IPS-18a (cell line): ENCODE data around the gene COL9A3.
A peak's percentile ranks its signal among the peaks of the same experiment; 100 is the strongest.

Experiments used
- H3K27ac ChIP-seq: one replicate; pipeline ENCODE4 v1.5.1; 2013; ENCODE audit warnings: low read length
- H3K27me3 ChIP-seq: one replicate; pipeline ENCODE4 v1.6.1; 2013; ENCODE audit warnings: mild to moderate bottlenecking, low read length; ENCODE audit not compliant: control insufficient read depth, insufficient read depth
- H3K36me3 ChIP-seq: one replicate; pipeline ENCODE4 v1.6.1; 2013; ENCODE audit warnings: low read depth, low read length; ENCODE audit not compliant: control insufficient read depth
- H3K4me1 ChIP-seq: one replicate; pipeline ENCODE4 v1.6.1; 2013; ENCODE audit warnings: low read depth, low read length; ENCODE audit not compliant: control insufficient read depth
- H3K4me3 ChIP-seq: one replicate; pipeline ENCODE4 v1.5.1; 2013; ENCODE audit warnings: low read length
- H3K9ac ChIP-seq: one replicate; pipeline ENCODE4 v1.6.1; 2013; ENCODE audit warnings: mild to moderate bottlenecking, low read length, moderate library complexity
- H3K9me3 ChIP-seq: one replicate; pipeline ENCODE4 v1.6.1; 2013; ENCODE audit warnings: low read depth, low read length; ENCODE audit not compliant: control insufficient read depth

COL9A3 gene

GRCh38 chr20:62816884-62817873, at the start of gene COL9A3:
TSS of gene COL9A3 (plus strand) at chr20:62817050. CDS start at chr20:62817065, 15 bp downstream.
- H3K36me3 ChIP-seq, result peaks cover 4% of the 10 kb centered on the region
- peaks cover 11% of the 10 kb centered on the region for H3K4me1 ChIP-seq
- H3K9ac ChIP-seq, result peak within 1 kb of the TSS; percentile 67
- peaks cover 24% of the 10 kb centered on the region for H3K27me3 ChIP-seq
- H3K9me3 ChIP-seq, result no peaks in the 10 kb centered on the region
- H3K27ac ChIP-seq, result no peak within 1 kb of the TSS
- peak within 1 kb of the TSS; percentile 74 for H3K4me3 ChIP-seq

DNA sequence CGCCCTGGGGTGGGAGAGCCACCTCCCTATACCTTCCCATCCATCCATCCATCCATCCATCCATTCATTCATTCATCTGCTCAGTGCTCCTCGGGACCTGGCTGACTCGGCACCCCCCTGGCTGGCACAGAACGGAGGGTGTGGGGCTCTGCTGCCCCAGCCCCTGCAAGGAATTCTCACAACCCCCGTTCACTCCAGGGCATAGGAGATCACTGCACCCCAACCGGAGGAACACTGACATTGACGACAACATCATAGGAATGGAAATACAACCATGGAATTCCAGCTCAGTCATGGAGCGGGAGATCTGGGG, 48.7 kb upstream of the COL9A3 start:
- H3K9me3 ChIP-seq, result no peaks in the 10 kb centered on the region
- no peaks in the 10 kb centered on the region for H3K27me3 ChIP-seq
- H3K9ac ChIP-seq, result no peak overlapping the region
- H3K4me1 ChIP-seq, result no peaks in the 10 kb centered on the region
- no peak overlapping the region for H3K27ac ChIP-seq
- H3K36me3 ChIP-seq, result no peaks in the 10 kb centered on the region
- H3K4me3 ChIP-seq, result no peak overlapping the region

DNA sequence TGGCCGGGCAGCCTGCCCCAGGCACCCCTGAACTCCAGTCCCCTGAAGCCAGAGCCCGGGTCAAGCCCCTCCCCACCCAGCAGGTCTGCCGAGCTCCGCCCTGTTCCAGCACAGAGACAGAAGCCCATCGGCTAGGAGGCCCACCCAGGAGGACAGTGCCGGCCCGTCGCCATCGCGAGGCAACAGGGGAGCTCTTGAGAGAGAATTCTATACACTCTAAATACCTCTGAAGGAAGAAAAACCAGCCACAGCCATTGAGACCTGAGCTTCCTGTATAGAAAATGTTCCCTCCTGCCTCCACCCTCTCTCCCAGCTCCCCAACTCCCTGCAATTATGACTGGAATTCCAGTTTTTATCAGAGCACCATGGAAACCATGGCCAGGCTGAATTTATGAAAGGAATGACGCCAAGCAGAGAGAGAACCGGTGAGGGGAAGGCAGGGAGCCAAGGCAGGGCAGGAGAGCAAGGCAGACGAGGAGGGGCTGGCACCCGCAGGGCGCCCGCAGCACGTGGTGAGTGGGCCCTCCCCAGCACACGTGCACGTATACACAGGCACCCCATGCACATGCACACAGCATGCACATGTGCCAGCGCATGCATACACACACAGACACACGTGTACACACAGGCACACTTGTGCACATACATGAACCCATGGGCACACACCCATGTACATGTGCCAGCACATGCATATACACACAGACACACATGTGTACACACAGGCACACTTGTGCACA, 48.1 kb upstream of the COL9A3 start:
- no peak overlapping the region for H3K27ac ChIP-seq
- H3K9ac ChIP-seq, result no peak overlapping the region
- no peaks in the 10 kb centered on the region for H3K4me1 ChIP-seq
- no peak overlapping the region for H3K4me3 ChIP-seq
- H3K27me3 ChIP-seq, result no peaks in the 10 kb centered on the region
- H3K36me3 ChIP-seq, result no peaks in the 10 kb centered on the region
- H3K9me3 ChIP-seq, result no peaks in the 10 kb centered on the region

DNA sequence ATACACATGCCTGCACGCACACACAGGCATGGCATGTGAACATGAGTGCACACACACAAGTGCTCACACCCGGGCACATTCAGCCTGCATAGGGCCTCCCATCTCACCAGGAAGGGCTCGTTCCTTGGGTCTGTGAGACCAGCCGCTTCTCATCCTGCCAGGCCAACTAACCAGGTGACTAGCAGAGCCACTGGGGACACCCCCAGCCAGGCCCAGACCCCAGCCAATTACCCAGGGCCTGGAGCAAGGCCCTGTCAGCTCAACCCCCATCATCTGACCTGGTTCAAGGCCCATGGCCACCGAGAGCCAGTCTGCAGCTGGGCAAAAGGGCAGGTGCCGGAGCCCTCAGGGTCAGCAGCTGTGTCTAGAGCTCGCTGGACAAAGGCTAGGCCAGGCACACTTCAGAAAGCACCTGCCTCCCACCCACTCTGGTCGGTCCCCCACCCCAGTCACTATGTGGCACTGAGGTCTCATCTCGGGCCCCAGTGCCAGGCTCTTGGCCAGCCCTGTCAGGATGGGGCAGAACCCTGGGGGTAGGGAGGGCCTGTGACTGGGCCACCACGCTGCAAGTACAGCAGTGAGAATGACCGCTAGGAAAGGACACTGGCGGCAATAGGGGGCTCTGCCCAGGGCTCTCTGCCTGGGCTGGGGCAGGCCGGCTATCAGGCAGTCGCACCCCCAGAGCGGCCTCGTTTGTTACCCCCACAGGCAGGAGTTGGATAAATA, 47.3 kb upstream of the COL9A3 start:
- H3K4me1 ChIP-seq, result no peaks in the 10 kb centered on the region
- H3K36me3 ChIP-seq, result no peaks in the 10 kb centered on the region
- H3K9me3 ChIP-seq, result no peaks in the 10 kb centered on the region
- H3K4me3 ChIP-seq, result no peak overlapping the region
- H3K27ac ChIP-seq, result no peak overlapping the region
- no peak overlapping the region for H3K9ac ChIP-seq
- H3K27me3 ChIP-seq, result no peaks in the 10 kb centered on the region

DNA sequence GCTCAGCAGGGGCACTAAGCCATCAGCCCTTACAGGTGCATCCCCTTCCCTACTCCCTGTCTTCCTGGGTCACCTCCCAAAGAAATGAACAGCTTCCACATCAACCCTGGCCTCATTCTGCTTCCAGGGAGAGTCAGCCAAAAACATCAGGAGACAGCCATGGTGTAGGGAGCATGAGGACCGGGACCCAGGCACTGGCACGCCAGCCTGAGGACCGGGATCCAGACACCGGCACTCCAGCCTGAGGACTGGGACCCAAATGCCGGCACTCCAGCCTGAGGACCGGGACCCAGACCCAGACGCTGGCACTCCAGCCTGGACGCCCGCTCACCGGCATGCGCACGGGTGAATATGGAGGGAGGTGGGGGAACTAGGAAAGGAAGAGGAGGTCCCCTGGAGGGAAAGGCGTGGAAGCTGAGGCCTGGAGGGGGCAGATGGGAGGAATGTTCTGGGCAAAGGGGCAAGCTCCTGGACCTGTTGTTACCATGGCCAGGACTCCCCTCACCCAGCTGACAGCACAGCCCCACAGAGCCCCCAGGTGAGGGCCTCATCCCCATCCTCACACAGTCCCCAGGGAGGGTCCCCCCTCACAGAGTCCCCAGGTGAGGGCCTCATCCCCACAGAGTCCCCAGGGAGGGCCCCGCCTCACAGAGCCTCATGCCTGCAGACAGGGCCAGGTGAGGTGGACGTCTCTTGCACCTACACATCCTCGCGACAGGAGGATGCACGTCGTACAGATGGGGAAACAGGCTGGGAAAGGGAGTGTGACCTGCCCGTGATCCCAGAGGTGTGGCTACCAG, 46.5 kb upstream of the COL9A3 start:
- H3K9ac ChIP-seq, result no peak overlapping the region
- H3K4me1 ChIP-seq, result no peaks in the 10 kb centered on the region
- no peaks in the 10 kb centered on the region for H3K36me3 ChIP-seq
- no peak overlapping the region for H3K27ac ChIP-seq
- H3K4me3 ChIP-seq, result no peak overlapping the region
- no peaks in the 10 kb centered on the region for H3K9me3 ChIP-seq
- no peaks in the 10 kb centered on the region for H3K27me3 ChIP-seq

- no peaks in the 10 kb centered on the region for H3K9me3 ChIP-seq
- H3K9ac ChIP-seq, result no peak overlapping the region
- no peaks in the 10 kb centered on the region for H3K4me1 ChIP-seq
- H3K27ac ChIP-seq, result no peak overlapping the region
- H3K27me3 ChIP-seq, result no peaks in the 10 kb centered on the region
- H3K4me3 ChIP-seq, result no peak overlapping the region
- H3K36me3 ChIP-seq, result no peaks in the 10 kb centered on the region
Measured at GRCh38 chr20:62770916-62771315, 45.9 kb upstream of the COL9A3 start.

- peaks cover 3% of the 10 kb centered on the region for H3K4me1 ChIP-seq
- H3K36me3 ChIP-seq, result no peaks in the 10 kb centered on the region
- no peak overlapping the region for H3K9ac ChIP-seq
- no peak overlapping the region for H3K4me3 ChIP-seq
- H3K9me3 ChIP-seq, result no peaks in the 10 kb centered on the region
- H3K27me3 ChIP-seq, result no peaks in the 10 kb centered on the region
- H3K27ac ChIP-seq, result no peak overlapping the region
Measured at GRCh38 chr20:62771396-62772102, 45.3 kb upstream of the COL9A3 start.

DNA sequence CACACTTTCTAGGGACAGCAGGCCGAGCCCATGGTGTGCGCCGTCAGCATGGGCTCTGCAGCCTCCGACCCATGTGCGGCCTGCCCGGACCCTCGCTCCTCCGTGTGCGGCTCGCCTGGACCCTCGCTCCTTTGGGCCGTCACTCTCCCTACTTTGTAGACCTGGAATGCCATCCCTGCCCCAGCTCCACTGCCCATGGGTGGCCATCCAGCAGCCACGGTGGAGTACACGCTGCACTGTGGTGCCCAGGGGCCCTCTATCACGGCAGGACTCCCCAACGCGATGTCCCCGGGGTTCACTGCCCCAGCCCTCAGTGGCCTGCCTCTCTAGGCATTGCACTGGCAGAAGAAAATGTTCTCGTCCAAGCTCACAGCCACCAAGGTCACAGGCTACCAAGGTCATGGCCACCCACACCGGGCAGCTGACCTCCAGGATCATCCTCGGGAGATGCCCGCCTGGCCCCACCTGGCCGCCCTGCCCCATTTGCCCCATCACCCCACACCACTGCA, 44.7 kb upstream of the COL9A3 start:
- peaks cover 5% of the 10 kb centered on the region for H3K4me1 ChIP-seq
- no peaks in the 10 kb centered on the region for H3K27me3 ChIP-seq
- no peaks in the 10 kb centered on the region for H3K36me3 ChIP-seq
- H3K4me3 ChIP-seq, result no peak overlapping the region
- H3K9me3 ChIP-seq, result no peaks in the 10 kb centered on the region
- no peak overlapping the region for H3K9ac ChIP-seq
- no peak overlapping the region for H3K27ac ChIP-seq

DNA sequence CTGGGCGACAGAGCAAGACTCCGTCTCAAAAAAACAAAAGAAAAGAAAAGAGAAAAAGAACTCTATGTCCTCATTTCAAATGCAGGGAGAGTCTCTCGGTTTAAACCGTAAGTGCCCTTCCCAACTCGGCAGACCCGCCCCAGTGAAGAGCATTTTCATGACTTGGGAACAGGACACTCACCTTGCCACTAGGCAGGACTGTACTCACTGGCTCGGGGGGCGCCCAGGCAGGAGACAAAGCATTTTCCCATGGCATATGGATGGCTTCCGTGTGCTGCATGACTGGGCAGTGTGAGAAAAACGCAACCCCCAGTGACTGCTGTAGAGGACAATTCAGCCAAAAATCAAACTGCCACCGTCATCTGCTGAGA, 44.2 kb upstream of the COL9A3 start:
- Histone ChIP-seq H3K27me3 (no peaks in the 10 kb centered on the region), H3K9me3 (no peaks in the 10 kb centered on the region), H3K36me3 (no peaks in the 10 kb centered on the region), H3K4me1 (peaks cover 5% of the 10 kb centered on the region), H3K9ac (no peak overlapping the region), H3K4me3 (no peak overlapping the region), H3K27ac (no peak overlapping the region)

- no peaks in the 10 kb centered on the region for H3K36me3 ChIP-seq
- no peak overlapping the region for H3K4me3 ChIP-seq
- H3K9me3 ChIP-seq, result no peaks in the 10 kb centered on the region
- no peak overlapping the region for H3K9ac ChIP-seq
- peaks cover 5% of the 10 kb centered on the region for H3K4me1 ChIP-seq
- H3K27me3 ChIP-seq, result no peaks in the 10 kb centered on the region
- H3K27ac ChIP-seq, result no peak overlapping the region
Measured at GRCh38 chr20:62772990-62773844, 43.6 kb upstream of the COL9A3 start.
